ENCODE results near the gene ARID1B.

Gene ARID1B

DNA sequence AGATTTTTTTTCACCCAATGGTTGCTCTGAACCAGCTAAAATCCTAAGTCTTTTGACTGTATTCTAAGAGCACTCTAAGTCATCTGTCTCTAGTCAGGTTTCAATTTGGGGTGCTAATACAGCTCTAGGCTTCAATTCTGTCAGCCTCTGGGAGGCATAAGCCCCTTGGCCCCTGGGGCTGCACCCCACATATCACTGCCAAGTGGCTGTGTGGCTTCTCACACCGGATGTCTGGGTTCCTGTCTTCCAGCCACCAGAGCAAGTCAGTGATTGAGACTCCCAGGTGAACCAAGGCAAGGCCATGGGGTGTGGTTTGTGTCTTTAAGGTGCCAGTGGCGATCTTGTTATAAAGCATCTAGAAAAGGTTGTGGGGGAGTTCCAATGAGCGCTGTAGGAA, 409.6 kb downstream of the ARID1B start:
- TF ChIP-seq ZFX (IDR thresholded peaks at IDR 0.05) = no peak
- TF ChIP-seq, protein P1, sequence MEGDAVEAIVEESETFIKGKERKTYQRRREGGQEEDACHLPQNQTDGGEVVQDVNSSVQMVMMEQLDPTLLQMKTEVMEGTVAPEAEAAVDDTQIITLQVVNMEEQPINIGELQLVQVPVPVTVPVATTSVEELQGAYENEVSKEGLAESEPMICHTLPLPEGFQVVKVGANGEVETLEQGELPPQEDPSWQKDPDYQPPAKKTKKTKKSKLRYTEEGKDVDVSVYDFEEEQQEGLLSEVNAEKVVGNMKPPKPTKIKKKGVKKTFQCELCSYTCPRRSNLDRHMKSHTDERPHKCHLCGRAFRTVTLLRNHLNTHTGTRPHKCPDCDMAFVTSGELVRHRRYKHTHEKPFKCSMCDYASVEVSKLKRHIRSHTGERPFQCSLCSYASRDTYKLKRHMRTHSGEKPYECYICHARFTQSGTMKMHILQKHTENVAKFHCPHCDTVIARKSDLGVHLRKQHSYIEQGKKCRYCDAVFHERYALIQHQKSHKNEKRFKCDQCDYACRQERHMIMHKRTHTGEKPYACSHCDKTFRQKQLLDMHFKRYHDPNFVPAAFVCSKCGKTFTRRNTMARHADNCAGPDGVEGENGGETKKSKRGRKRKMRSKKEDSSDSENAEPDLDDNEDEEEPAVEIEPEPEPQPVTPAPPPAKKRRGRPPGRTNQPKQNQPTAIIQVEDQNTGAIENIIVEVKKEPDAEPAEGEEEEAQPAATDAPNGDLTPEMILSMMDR (conservative IDR thresholded peaks at IDR 0.05) = no peak
- H3K27ac ChIP-seq = peak overlapping the region; percentile 25

DNA sequence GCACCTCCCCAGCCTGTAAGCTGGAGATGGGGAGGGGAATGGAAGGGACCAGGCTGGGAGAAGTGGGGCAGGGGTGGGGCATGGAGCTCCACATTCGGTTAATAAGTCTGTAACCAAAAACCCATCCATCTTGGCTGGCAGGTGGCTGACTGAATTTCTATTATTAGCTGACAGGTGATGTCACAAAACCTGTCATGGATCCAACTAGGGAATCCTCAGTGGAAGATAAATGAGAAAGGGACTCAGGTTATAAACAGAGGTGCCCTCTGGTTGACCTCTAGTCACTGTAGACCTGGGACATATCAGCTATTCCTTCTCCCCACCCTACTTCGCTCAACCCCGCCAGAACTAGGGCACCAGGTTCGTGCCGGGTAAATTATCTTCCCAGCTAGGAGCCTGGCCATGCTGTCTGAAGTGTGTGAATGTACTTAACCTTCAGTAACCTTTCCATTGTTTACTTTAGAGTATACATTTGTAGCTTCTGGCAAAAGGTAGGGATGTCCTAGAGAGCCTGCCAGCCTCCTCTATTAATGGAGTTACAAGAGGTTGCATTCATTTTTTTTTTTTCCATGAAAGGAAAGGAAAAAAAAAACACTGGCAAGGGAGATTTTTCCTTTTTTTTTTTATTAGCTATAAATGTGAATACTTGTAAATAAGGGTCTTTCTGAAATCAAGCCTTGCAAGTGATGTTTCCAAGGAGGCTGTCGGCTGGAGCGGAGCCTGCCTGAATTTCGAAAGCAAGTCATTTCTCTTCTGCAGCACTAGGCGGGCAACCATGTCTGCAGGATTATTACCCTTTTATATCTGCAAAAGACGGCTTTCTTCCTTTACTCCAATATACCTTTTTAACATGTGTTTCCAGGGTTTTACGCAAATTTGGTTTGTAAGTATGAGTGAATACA, 410.3 kb downstream of the ARID1B start:
- peak overlapping the region; percentile 25 for H3K27ac ChIP-seq
- TF ChIP-seq ZFX (IDR thresholded peaks at IDR 0.05) = no peak
- TF ChIP-seq, protein P1 (conservative IDR thresholded peaks at IDR 0.05) = no peak

DNA sequence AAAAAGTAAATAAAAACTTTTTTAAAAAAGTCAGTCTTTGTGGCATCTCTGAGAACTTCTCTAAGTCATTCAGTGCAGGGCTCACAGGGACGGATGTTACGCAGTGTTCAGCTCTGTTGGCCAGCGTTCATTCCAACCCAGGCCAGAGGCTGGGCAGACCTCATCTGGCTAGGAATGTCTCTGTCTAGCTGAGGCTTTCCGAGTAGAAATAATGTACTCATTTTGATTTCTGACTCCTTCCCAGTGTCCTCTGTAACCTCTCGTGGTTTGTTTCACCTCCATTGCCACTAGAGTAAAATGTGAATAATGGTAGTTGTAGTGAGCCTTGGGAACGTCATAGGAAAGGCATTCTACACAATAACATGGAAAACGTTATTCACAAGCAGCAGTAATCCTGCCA, 411.0 kb downstream of the ARID1B start:
- H3K27ac ChIP-seq = no peak overlapping the region
- TF ChIP-seq, protein P1 (conservative IDR thresholded peaks at IDR 0.05) = no peak

DNA sequence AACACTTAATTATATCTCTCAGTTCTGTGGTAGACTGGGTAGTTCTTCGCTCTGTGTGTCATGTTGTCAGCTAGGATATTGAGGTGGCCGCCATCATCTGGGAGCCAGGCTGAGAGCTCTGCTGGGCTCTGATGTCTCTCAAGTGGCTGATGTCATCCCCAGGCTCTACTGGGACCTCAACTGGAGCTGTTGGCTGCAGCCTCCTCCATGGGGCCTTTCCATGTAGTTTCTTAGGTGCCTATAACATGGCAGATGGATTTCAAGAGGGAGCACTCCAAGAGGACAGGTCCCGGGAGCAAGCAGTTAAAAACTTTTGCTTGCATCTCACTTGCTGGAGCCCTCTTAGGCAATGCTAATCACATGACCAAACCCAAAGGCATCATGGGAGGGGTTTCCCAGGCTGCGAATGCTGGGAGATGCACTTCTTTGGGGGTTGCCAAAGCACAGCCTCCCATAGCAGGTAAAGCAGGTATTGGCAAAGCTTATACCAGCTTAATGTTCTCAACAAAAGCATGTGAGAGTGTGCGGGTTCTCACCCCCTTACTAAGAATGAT, 416.3 kb downstream of the ARID1B start:
- H3K27ac ChIP-seq = peak overlapping the region; percentile 76
- TF ChIP-seq, protein P1 (conservative IDR thresholded peaks at IDR 0.05) = no peak
- TF ChIP-seq ZFX (IDR thresholded peaks at IDR 0.05) = no peak

DNA sequence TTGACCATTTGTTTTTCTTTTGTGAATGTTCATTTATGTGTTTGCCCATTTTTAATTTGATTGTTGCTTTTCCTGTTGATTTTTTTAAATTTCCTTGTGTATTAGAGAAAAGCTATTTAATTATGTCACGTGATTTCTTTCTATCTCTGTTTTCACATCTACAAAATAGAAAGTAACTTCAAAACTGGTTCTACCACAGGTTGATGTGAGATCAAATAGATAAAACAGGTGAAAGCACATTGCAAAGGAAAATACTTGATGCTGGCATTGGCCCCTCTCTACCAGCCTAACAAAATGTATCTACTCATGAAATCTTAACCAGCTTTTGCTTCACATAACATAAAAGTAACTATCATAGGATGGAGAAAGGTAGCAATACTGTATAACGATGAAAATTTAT, 416.9 kb downstream of the ARID1B start:
- TF ChIP-seq ZFX (IDR thresholded peaks at IDR 0.05) = no peak
- TF ChIP-seq, protein P1 (conservative IDR thresholded peaks at IDR 0.05) = no peak
- peak overlapping the region; percentile 76 for H3K27ac ChIP-seq

DNA sequence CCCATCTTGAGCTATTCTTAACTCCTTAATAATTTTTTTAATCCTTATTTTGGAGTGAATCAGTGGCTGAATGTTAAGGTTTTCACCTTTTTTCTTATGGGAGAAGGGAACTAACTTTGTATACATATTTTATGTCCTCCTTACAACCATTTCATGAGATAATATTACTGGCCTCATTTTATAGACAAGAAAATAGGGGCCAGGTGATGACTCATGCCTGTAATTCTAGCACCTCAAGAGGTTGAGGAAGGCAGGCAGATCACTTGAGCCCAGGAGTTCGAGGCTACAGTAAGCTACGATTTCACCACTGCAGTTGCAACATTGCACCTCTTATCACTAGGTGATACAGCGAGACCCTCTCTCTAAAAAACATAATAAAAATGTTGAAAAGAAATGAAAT, 417.5 kb downstream of the ARID1B start:
- peak overlapping the region; percentile 75 for H3K27ac ChIP-seq
- TF ChIP-seq, protein P1 (conservative IDR thresholded peaks at IDR 0.05) = no peak
- no peak for TF ChIP-seq ZFX (IDR thresholded peaks at IDR 0.05)

DNA sequence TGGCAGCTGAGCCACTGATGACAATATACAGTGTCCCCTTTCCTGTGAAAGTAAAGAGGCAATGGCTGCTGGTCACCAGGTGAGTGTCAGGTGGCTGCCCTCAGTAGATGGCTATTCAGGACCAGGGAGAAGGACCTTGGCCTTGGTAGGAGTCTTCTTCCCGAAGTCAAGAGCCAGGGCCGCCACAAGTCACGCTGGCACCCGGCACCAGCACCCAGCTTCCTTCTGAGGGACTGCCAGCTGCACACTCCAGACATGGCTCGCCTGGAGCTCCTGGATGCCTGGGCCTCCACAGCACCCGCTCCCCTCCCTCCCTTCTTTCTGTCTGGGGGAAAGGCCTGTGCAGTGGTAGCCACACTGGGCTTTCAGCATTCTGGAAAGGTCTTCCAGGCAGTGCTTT, 419.2 kb downstream of the ARID1B start:
- H3K27ac ChIP-seq = no peak overlapping the region

More for the DNA sequence above, 419.2 kb downstream of the ARID1B start:
- no peak for TF ChIP-seq ZFX (IDR thresholded peaks at IDR 0.05)
- TF ChIP-seq, protein P1 (conservative IDR thresholded peaks at IDR 0.05) = no peak
